Erythroblast (primary cell): ENCODE data around the gene CLEC7A.

Experiments used
- GATA1 ChIP-seq: IDR thresholded peaks from 2 replicates; pipeline ENCODE4 v1.6.1; 2011; ENCODE audit warnings: low read depth, mild to moderate bottlenecking, control low read depth, low read length, moderate library complexity
- POLR2A ChIP-seq: IDR thresholded peaks from 2 replicates; pipeline ENCODE4 v1.6.1; 2011; ENCODE audit warnings: mild to moderate bottlenecking, low read length

DNA sequence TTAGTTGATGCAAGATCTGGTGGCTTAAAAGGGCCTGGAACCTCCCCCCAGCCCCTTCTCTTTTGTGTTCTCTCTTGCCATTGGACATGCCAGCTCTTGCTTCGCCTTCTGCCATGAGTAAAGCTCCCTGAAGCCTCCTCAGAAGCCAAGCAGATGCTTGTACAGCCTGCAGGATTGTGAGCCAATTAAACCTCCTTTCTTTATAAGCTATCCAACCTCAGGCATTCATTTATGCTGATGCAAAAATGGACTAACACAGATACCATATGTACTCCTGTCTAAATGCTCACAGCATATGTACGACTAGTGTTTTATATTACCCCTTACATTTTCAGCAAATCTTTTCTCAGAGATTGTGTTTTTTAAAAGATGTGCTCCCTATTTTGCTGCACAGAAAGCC lies 57.9 kb downstream of the CLEC7A start:
- no peak for TF ChIP-seq POLR2A
- no peak for TF ChIP-seq GATA1
